ENCODE data around the gene MICAL3. TPM values are rescaled to one million over a fixed set of nuclear protein-coding genes. Genes with fewer than 3 reads are reported as not detected.

The MICAL3 gene
- polyA plus RNA-seq, 1 of the 3 experiments (the other 2 are of a cell fraction), result 83.1 TPM

DNA sequence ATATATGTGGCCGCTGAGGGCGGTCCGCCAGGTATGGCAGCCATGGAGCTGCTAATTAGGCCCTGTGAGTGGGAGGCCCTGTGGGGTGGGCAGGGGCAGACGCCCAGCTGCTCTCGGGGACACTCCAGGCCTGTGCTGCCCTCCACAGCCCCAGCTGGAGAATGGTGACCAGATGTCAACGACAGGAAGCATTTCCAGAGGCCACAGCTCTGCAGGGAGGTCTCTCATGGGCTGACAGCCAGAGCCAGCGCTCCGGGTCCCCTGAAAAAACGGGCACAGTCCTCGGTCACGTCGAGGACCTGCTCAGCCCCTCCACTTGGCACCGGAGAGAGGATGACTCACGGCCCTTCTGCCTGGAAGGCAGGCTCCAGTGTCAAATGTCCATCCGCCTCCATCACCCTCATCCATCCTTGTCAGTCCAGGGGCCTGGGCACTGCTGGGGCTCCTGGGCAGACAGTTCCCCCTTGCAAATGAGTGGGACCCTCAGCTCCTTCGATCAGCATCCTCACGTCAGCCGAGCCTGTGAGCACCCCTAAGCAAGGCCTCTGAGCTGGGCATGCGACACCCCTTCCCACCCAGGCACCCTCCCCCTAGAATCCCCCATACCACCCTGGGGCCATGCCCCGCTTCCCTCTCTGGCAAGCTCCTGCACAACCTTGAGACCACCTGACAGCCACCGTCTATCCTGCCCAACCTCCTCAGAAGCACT is 252.0 kb downstream of the MICAL3 start (continued):
- TF ChIP-seq ZBTB33 (IDR thresholded peaks at IDR 0.05; ENCODE audit: borderline replicate concordance, low read depth), result no peak
- no peak for TF ChIP-seq GATA2 (CRISPR knock-in tag; IDR thresholded peaks at IDR 0.05)
- peak; percentile 48 for TF ChIP-seq JUND (IDR thresholded peaks at IDR 0.05)
- TF ChIP-seq MEF2A (IDR thresholded peaks at IDR 0.05; ENCODE audit: borderline replicate concordance, low read depth), result no peak
- TF ChIP-seq RXRA (IDR thresholded peaks at IDR 0.05; ENCODE audit: borderline replicate concordance, low read depth), result no peak
- no peak for TF ChIP-seq FOXJ3 (CRISPR knock-in tag; IDR thresholded peaks at IDR 0.05)
- peak; percentile 49 for TF ChIP-seq NFIC (IDR thresholded peaks at IDR 0.05; ENCODE audit: borderline replicate concordance)
- no peak for TF ChIP-seq POLR2AphosphoS5 (IDR thresholded peaks at IDR 0.05; ENCODE audit: low read depth, low read length)
- no peak for TF ChIP-seq TAF1 (IDR thresholded peaks at IDR 0.05; ENCODE audit: borderline replicate concordance, low read depth, low read length)
- no peak for TF ChIP-seq SIN3A (IDR thresholded peaks at IDR 0.05; ENCODE audit: borderline replicate concordance, low read depth, low read length)

- H3K4me1 ChIP-seq (ENCODE audit: control insufficient read depth in 1 of 2, insufficient read depth in 2 of 2, low read depth in 1 of 2, low read length in 1 of 2), result peaks cover 12 to 35% of the 10 kb centered on the region in 2 experiments; a peak in 2 of 4 replicates
- H3K4me2 ChIP-seq, result no peak overlapping the region
- H3F3A ChIP-seq (replicated peaks; ENCODE audit: insufficient read depth), result no peaks in the 10 kb centered on the region
- H3K36me3 ChIP-seq (replicated peaks in 1 of 2; ENCODE audit: control insufficient read depth in 1 of 2, insufficient read depth in 2 of 2, low read length in 1 of 2), result peaks cover 0 to 4% of the 10 kb centered on the region in 2 experiments
- H3K27ac ChIP-seq (ENCODE audit: low read depth in 2 of 2, low read length in 1 of 2), result no peak overlapping the region
- H3K27me3 ChIP-seq (ENCODE audit: insufficient read depth), result no peaks in the 10 kb centered on the region
- 91% methylated on average over 15 of the region's 19 CpGs for WGBS (ENCODE audit: low lambda C conversion rate)
- no peaks in the 10 kb centered on the region for H3K9me2 ChIP-seq
- ChIA-PET POLR2A (interaction anchor here (1.2 kb wide), 1 partner anchor 10 kb away, joined by 3 read pairs; no protein-coding TSS in a partner anchor), CTCF (interaction anchor here (0.9 to 7.2 kb wide), 4 partner anchors 29 to 212 kb away, joined by 3 to 62 read pairs (median 18); no protein-coding TSS in a partner anchor)
- peaks cover 28% of the 10 kb centered on the region for H4K20me1 ChIP-seq (ENCODE audit: insufficient read depth)
- no peak overlapping the region for H2AFZ ChIP-seq (ENCODE audit: low read depth)
- no peak overlapping the region for H3K9ac ChIP-seq
- TF ChIP-seq CHD2 (IDR thresholded peaks at IDR 0.05; ENCODE audit: low read length, partially characterized antibody), result no peak
- DNase-seq, result no peak
- H3K9me3 ChIP-seq, result no peaks in the 10 kb centered on the region
- no peak overlapping the region for H3K4me3 ChIP-seq (ENCODE audit: low read depth in 2 of 2, low read length in 1 of 2)
- H3K79me2 ChIP-seq (ENCODE audit: insufficient read depth), result peaks cover 47% of the 10 kb centered on the region
Observed at GRCh38 chr22:17770180-17771077, 253.9 kb downstream of the MICAL3 start.
